CD14-positive monocyte (primary cell): Measurements from ENCODE around the gene DHX29. TPM values are rescaled to one million over a fixed set of nuclear protein-coding genes. Genes with fewer than 3 reads are reported as not detected.

ENCODE experiments used
- DNase-seq, 3 donors: peaks; one replicate each; pipeline ENCODE4 v3.0.0-alpha.2; 2011 to 2022
- H2AFZ ChIP-seq: 2 replicates; pipeline ENCODE4 v1.6.0; 2012; ENCODE audit warnings: mild to moderate bottlenecking, low read depth, low read length, inconsistent platforms; ENCODE audit not compliant: insufficient read depth, poor library complexity, severe bottlenecking
- H3K27ac ChIP-seq, 2 donors: 1 replicate in 1 of 2; 2 replicates in 1 of 2; pipeline ENCODE4 v1.5.1; 2012 to 2013; ENCODE audit warnings: low read length in 2 of 2, control low read depth in 1 of 2, inconsistent platforms in 1 of 2, low read depth in 1 of 2, mild to moderate bottlenecking in 1 of 2
- H3K27me3 ChIP-seq, 2 donors: one replicate each; pipeline versions ENCODE4 v1.6.0 to v1.6.1; 2011 to 2013; ENCODE audit warnings: low read length in 2 of 2; ENCODE audit not compliant: control insufficient read depth in 2 of 2, insufficient read depth in 2 of 2
- H3K36me3 ChIP-seq, 2 donors: replicated peaks in 1 of 2; 1 replicate in 1 of 2; 2 replicates in 1 of 2; pipeline versions ENCODE4 v1.5.1 to v1.6.1; 2012 to 2013; ENCODE audit warnings: low read length in 2 of 2, control low read depth in 1 of 2, inconsistent platforms in 1 of 2, mild to moderate bottlenecking in 1 of 2; ENCODE audit not compliant: insufficient read depth in 2 of 2, control insufficient read depth in 1 of 2
- H3K4me1 ChIP-seq, 2 donors: 1 replicate in 1 of 2; 2 replicates in 1 of 2; pipeline versions ENCODE4 v1.5.1 to v1.6.1; 2012 to 2013; ENCODE audit warnings: low read length in 2 of 2, control low read depth in 1 of 2, inconsistent platforms in 1 of 2, mild to moderate bottlenecking in 1 of 2, moderate library complexity in 1 of 2; ENCODE audit not compliant: insufficient read depth in 2 of 2, control insufficient read depth in 1 of 2
- H3K4me2 ChIP-seq: replicated peaks from 2 replicates; pipeline ENCODE3; 2012; ENCODE audit warnings: low read length, moderate library complexity, mild to moderate bottlenecking; ENCODE audit not compliant: poor library complexity, severe bottlenecking; ENCODE audit errors: extremely low read depth
- H3K4me3 ChIP-seq, 3 experiments: fragments of 200-600 bp in 1 of 3; sonication (generic) in 1 of 3; replicated peaks in 1 of 3; 1 replicate in 2 of 3; 2 replicates in 1 of 3; pipeline ENCODE4 v1.5.1; 2011 to 2013; ENCODE audit warnings: low read length in 3 of 3, mild to moderate bottlenecking in 3 of 3, control low read depth in 2 of 3, low read depth in 2 of 3, inconsistent platforms in 1 of 3, moderate library complexity in 1 of 3
- H3K79me2 ChIP-seq: 2 replicates; pipeline ENCODE4 v1.6.0; 2012; ENCODE audit warnings: mild to moderate bottlenecking, control low read depth, inconsistent platforms, low read length, moderate library complexity; ENCODE audit not compliant: insufficient read depth
- H3K9ac ChIP-seq: 2 replicates; pipeline ENCODE4 v1.6.0; 2017; ENCODE audit warnings: low read length, mild to moderate bottlenecking; ENCODE audit not compliant: insufficient read depth, poor library complexity, severe bottlenecking
- H3K9me3 ChIP-seq, 2 donors: replicated peaks in 1 of 2; 1 replicate in 1 of 2; 2 replicates in 1 of 2; pipeline versions ENCODE4 v1.5.1 to v1.6.1; 2012 to 2013; ENCODE audit warnings: low read length in 2 of 2, control low read depth in 1 of 2; ENCODE audit not compliant: control insufficient read depth in 1 of 2, insufficient read depth in 1 of 2
- H4K20me1 ChIP-seq: 2 replicates; pipeline ENCODE4 v1.6.0; 2012; ENCODE audit warnings: mild to moderate bottlenecking, low read length, control low read depth, moderate library complexity; ENCODE audit not compliant: insufficient read depth
- H3K27ac Mint-ChIP-seq, 7 donors: one replicate each; pipeline ENCODE4 v1.8.0; 2020; ENCODE audit warnings: mild to moderate bottlenecking in 7 of 7, mixed read lengths in 7 of 7, moderate library complexity in 6 of 7, inconsistent platforms in 2 of 7
- H3K27me3 Mint-ChIP-seq, 3 donors: one replicate each; pipeline ENCODE4 v1.8.0; 2021 to 2022; ENCODE audit warnings: low read depth in 3 of 3, mild to moderate bottlenecking in 3 of 3, mixed read lengths in 3 of 3, moderate library complexity in 3 of 3, inconsistent platforms in 1 of 3
- H3K36me3 Mint-ChIP-seq, 2 donors: one replicate each; pipeline ENCODE4 v1.8.0; 2020; ENCODE audit warnings: mixed read lengths in 2 of 2, inconsistent platforms in 1 of 2, mild to moderate bottlenecking in 1 of 2
- H3K4me1 Mint-ChIP-seq: one replicate; pipeline ENCODE4 v1.8.0; 2020; ENCODE audit warnings: mild to moderate bottlenecking, mixed read lengths
- H3K4me3 Mint-ChIP-seq, 2 donors: one replicate each; pipeline ENCODE4 v1.8.0; 2020; ENCODE audit warnings: mild to moderate bottlenecking in 2 of 2, mixed read lengths in 2 of 2, moderate library complexity in 1 of 2
- H3K9me3 Mint-ChIP-seq, 7 donors: one replicate each; pipeline ENCODE4 v1.8.0; 2020 to 2022; ENCODE audit warnings: mixed read lengths in 7 of 7, mild to moderate bottlenecking in 6 of 7, moderate library complexity in 6 of 7, inconsistent platforms in 2 of 7
- CTCF ChIP-seq: fragments of 200-600 bp; IDR thresholded peaks from one replicate; pipeline ENCODE4 v1.8.0; 2022; ENCODE audit warnings: antibody characterized with exemption, mild to moderate bottlenecking
- WGBS: methylation state at CpG from one replicate; pipeline ENCODE4 v1.1.5; 2013; ENCODE audit warnings: missing lambda C conversion rate; ENCODE audit not compliant: insufficient coverage; 5-methylcytosine and 5-hydroxymethylcytosine counted together
- intact Hi-C, 2 donors: fragments of 100-400 bp; cut with micrococcal nuclease; formaldehyde crosslinking; loops; one replicate each; pipeline versions ENCODE4 v1.15.0 to v1.15.1; 2023
- polyA plus RNA-seq, 3 donors: library from polyadenylated mRNA; depleted of rRNA in 1 of 3; unstranded in 2 of 3; stranded (reverse) in 1 of 3; fragments of 300-500 nt in 2 of 3; fragments of >200 nt in 1 of 3; fragmentation: Illumina TruSeq in 2 of 3; gene quantifications; 1 replicate in 2 of 3; 2 replicates in 1 of 3; pipeline ENCODE4 v1.2.3, GENCODE V29; 2012 to 2021

Gene DHX29
- polyA plus RNA-seq, 3 donors = 5.2 to 15.9 (median 9.7) TPM

GRCh38 chr5:55219770-55220169, 87.7 kb downstream of the DHX29 start:
- DNase-seq = no peak
- Mint-ChIP-seq H3K4me3 (peak overlapping the region in 1 of 2 donors; percentile 83), H3K36me3 (peaks cover 2 to 6% of the 10 kb centered on the region in 2 donors), H3K9me3 (peaks cover 0 to 25% (median 10%) of the 10 kb centered on the region in 7 donors), H3K27ac (no peak overlapping the region), H3K27me3 (peaks cover 77 to 91% (median 83%) of the 10 kb centered on the region in 3 donors), H3K4me1 (peaks cover 32% of the 10 kb centered on the region)
- peaks cover 0 to 39% of the 10 kb centered on the region in 2 donors for H3K9me3 ChIP-seq
- intact Hi-C loops = no loop called here
- H3K9ac ChIP-seq = no peak overlapping the region
- no peaks in the 10 kb centered on the region for H4K20me1 ChIP-seq
- no CpG with 5 or more reads among the region's 3 CpGs for WGBS
- no peaks in the 10 kb centered on the region for H3K79me2 ChIP-seq
- no peaks in the 10 kb centered on the region for H3K36me3 ChIP-seq
- H3K4me2 ChIP-seq = no peak overlapping the region
- H3K4me1 ChIP-seq = peaks cover 14 to 25% of the 10 kb centered on the region in 2 donors
- no peak overlapping the region for H2AFZ ChIP-seq
- no peak overlapping the region for H3K4me3 ChIP-seq
- peaks cover 64 to 86% of the 10 kb centered on the region in 2 donors for H3K27me3 ChIP-seq
- TF ChIP-seq CTCF = no peak
- H3K27ac ChIP-seq = no peak overlapping the region

- Mint-ChIP-seq H3K9me3 (peaks cover 0 to 24% (median 10%) of the 10 kb centered on the region in 7 donors), H3K4me3 (peak overlapping the region in 1 of 2 donors; percentile 63), H3K4me1 (peaks cover 31% of the 10 kb centered on the region), H3K27ac (no peak overlapping the region), H3K36me3 (peaks cover 2 to 6% of the 10 kb centered on the region in 2 donors), H3K27me3 (peaks cover 71 to 87% (median 75%) of the 10 kb centered on the region in 3 donors)
- Histone ChIP-seq H3K79me2 (no peaks in the 10 kb centered on the region), H3K27me3 (peaks cover 56 to 85% of the 10 kb centered on the region in 2 donors), H3K4me2 (no peak overlapping the region), H3K27ac (no peak overlapping the region), H3K9me3 (peaks cover 0 to 31% of the 10 kb centered on the region in 2 donors), H3K4me3 (no peak overlapping the region), H4K20me1 (no peaks in the 10 kb centered on the region), H3K9ac (no peak overlapping the region), H2AFZ (no peak overlapping the region), H3K36me3 (no peaks in the 10 kb centered on the region), H3K4me1 (peaks cover 14 to 25% of the 10 kb centered on the region in 2 donors)
- TF ChIP-seq CTCF = no peak
- DNase-seq = no peak
- 92% methylated on average over 2 of the region's 4 CpGs for WGBS
- intact Hi-C loops = no loop called here
These were observed 88.5 kb downstream of the DHX29 start for GRCh38 chr5:55218967-55219366.
